DOHH2 (cell line): ENCODE data around the gene PRRG4.

Experiments
- H3F3A ChIP-seq: fragments of 200-600 bp; sonication (generic), shearing (Covaris generic); 2 replicates; pipeline ENCODE4 v1.6.0; 2016; ENCODE audit warnings: antibody characterized with exemption, mild to moderate bottlenecking; ENCODE audit not compliant: control insufficient read depth, insufficient read depth
- H3K27ac ChIP-seq: fragments of 200-600 bp; sonication (generic); 2 replicates; pipeline ENCODE4 v1.5.1; 2014; ENCODE audit warnings: low read depth, mild to moderate bottlenecking, low read length, moderate library complexity
- H3K27me3 ChIP-seq: fragments of 200-600 bp; sonication (generic); 2 replicates; pipeline ENCODE4 v1.6.1; 2014; ENCODE audit warnings: mild to moderate bottlenecking, low read length, mixed read lengths; ENCODE audit not compliant: control insufficient read depth
- H3K36me3 ChIP-seq: fragments of 200-600 bp; sonication (generic); 2 replicates; pipeline ENCODE4 v1.6.1; 2014; ENCODE audit warnings: mild to moderate bottlenecking, low read length, moderate library complexity, mixed read lengths; ENCODE audit not compliant: control insufficient read depth
- H3K4me1 ChIP-seq: fragments of 200-600 bp; sonication (generic); 2 replicates; pipeline ENCODE4 v1.6.1; 2014; ENCODE audit warnings: mild to moderate bottlenecking, low read length, mixed read lengths; ENCODE audit not compliant: control insufficient read depth
- H3K4me2 ChIP-seq: fragments of 200-600 bp; sonication (generic); 2 replicates; pipeline ENCODE4 v1.6.0; 2014; ENCODE audit warnings: mild to moderate bottlenecking, low read length, moderate library complexity
- H3K4me3 ChIP-seq: fragments of 200-600 bp; sonication (generic); 2 replicates; pipeline ENCODE4 v1.5.1; 2014; ENCODE audit warnings: mild to moderate bottlenecking, low read length, mixed read lengths
- H3K79me2 ChIP-seq: fragments of 200-600 bp; sonication (generic); 2 replicates; pipeline ENCODE4 v1.6.1; 2014; ENCODE audit warnings: mild to moderate bottlenecking, low read length, mixed read lengths; ENCODE audit not compliant: control insufficient read depth
- H3K9me2 ChIP-seq: fragments of 200-600 bp; sonication (generic); replicated peaks from 2 replicates; pipeline ENCODE4 v1.6.1; 2014; ENCODE audit warnings: mild to moderate bottlenecking, low read length, mixed read lengths; ENCODE audit not compliant: control insufficient read depth
- H3K9me3 ChIP-seq: fragments of 200-600 bp; sonication (generic); 2 replicates; pipeline ENCODE4 v1.6.1; 2014; ENCODE audit warnings: antibody characterized with exemption, low read length, mixed read lengths; ENCODE audit not compliant: control insufficient read depth, insufficient read depth
- H4K20me1 ChIP-seq: fragments of 200-600 bp; sonication (generic); 2 replicates; pipeline ENCODE4 v1.6.0; 2014; ENCODE audit warnings: low read depth, mild to moderate bottlenecking, antibody characterized with exemption, low read length, moderate library complexity; ENCODE audit not compliant: control insufficient read depth, insufficient read depth
- CTCF ChIP-seq: fragments of 200-600 bp; sonication (generic); IDR thresholded peaks from one replicate; pipeline ENCODE4 v1.5.1; 2014; ENCODE audit warnings: antibody characterized with exemption, mild to moderate bottlenecking, low read depth, low read length; ENCODE audit not compliant: poor library complexity, severe bottlenecking
- EZH2phosphoT487 ChIP-seq: fragments of 200-600 bp; sonication (generic); IDR thresholded peaks from 2 replicates; pipeline ENCODE4 v1.6.1; 2017; ENCODE audit warnings: borderline replicate concordance, mild to moderate bottlenecking, antibody characterized with exemption, low read length, moderate library complexity, mixed read lengths

PRRG4 gene

GRCh38 chr11:32819187-32819586 lies 10.5 kb upstream of the PRRG4 start:
- TF ChIP-seq EZH2phosphoT487 (no peak), CTCF (no peak)
- Histone ChIP-seq H3K27ac (no peak overlapping the region), H3K36me3 (no peaks in the 10 kb centered on the region), H3K79me2 (no peaks in the 10 kb centered on the region), H3F3A (no peaks in the 10 kb centered on the region), H3K9me3 (no peaks in the 10 kb centered on the region), H3K4me2 (no peak overlapping the region), H4K20me1 (no peaks in the 10 kb centered on the region), H3K27me3 (no peaks in the 10 kb centered on the region; the same call in 1 of the 2 replicates), H3K9me2 (no peaks in the 10 kb centered on the region), H3K4me1 (no peaks in the 10 kb centered on the region), H3K4me3 (no peak overlapping the region)

- Histone ChIP-seq H3K79me2 (no peaks in the 10 kb centered on the region), H3K4me2 (no peak overlapping the region), H3K4me3 (no peak overlapping the region), H3K4me1 (no peaks in the 10 kb centered on the region), H3K27ac (no peak overlapping the region), H3K36me3 (no peaks in the 10 kb centered on the region), H3K9me2 (no peaks in the 10 kb centered on the region), H3K9me3 (no peaks in the 10 kb centered on the region), H3K27me3 (no peaks in the 10 kb centered on the region; the same call in 1 of the 2 replicates), H3F3A (no peaks in the 10 kb centered on the region), H4K20me1 (no peaks in the 10 kb centered on the region)
- TF ChIP-seq EZH2phosphoT487 (no peak), CTCF (no peak)
Observed at GRCh38 chr11:32820497-32820896, 9.2 kb upstream of the PRRG4 start.

- Histone ChIP-seq H3F3A (no peaks in the 10 kb centered on the region), H3K36me3 (no peaks in the 10 kb centered on the region), H3K9me3 (no peaks in the 10 kb centered on the region), H3K4me1 (no peaks in the 10 kb centered on the region), H3K9me2 (no peaks in the 10 kb centered on the region), H3K79me2 (no peaks in the 10 kb centered on the region), H3K27me3 (no peaks in the 10 kb centered on the region; the same call in 1 of the 2 replicates), H3K4me2 (no peak overlapping the region), H4K20me1 (no peaks in the 10 kb centered on the region), H3K27ac (no peak overlapping the region), H3K4me3 (no peak overlapping the region)
- TF ChIP-seq EZH2phosphoT487: no peak
- no peak for TF ChIP-seq CTCF
Observed at GRCh38 chr11:32821517-32821916, 8.2 kb upstream of the PRRG4 start.
